Psoas muscle (tissue), 8 donors: ENCODE data around the gene RASGRF2. TPM values are rescaled to one million over a fixed set of nuclear protein-coding genes. Genes with fewer than 3 reads are reported as not detected.
A peak's percentile ranks its signal among the peaks of the same experiment; 100 is the strongest.

Experiments
- ATAC-seq, 4 donors: fragments of 200-7000 bp; cut with Tn5 transposase; one replicate each; pipeline ENCODE4 v1.9.1; 2020; ENCODE audit warnings: moderate library complexity in 3 of 4, mild to moderate bottlenecking in 2 of 4
- DNase-seq, 2 donors: peaks; one replicate each; pipeline ENCODE4 v3.0.0-alpha.2; 2020
- H3K27ac ChIP-seq: fragments of 200-600 bp; one replicate; pipeline ENCODE4 v1.8.0; 2022
- H3K27me3 ChIP-seq, 3 donors: fragments of 200-600 bp in 1 of 3; one replicate each; pipeline versions ENCODE4 v1.6.1 to v1.8.0; 2013 to 2022; ENCODE audit warnings: low read length in 2 of 3, mild to moderate bottlenecking in 2 of 3, moderate library complexity in 1 of 3; ENCODE audit not compliant: insufficient read depth in 3 of 3
- H3K36me3 ChIP-seq, 2 donors: fragments of 200-600 bp in 1 of 2; one replicate each; pipeline versions ENCODE4 v1.6.1 to v1.8.0; 2013 to 2022; ENCODE audit warnings: low read depth in 1 of 2, mild to moderate bottlenecking in 1 of 2, moderate library complexity in 1 of 2; ENCODE audit not compliant: insufficient read depth in 1 of 2
- H3K4me1 ChIP-seq: fragments of 200-600 bp; one replicate; pipeline ENCODE4 v1.8.0; 2022
- H3K4me3 ChIP-seq: fragments of 200-600 bp; one replicate; pipeline ENCODE4 v1.8.0; 2022; ENCODE audit warnings: mild to moderate bottlenecking
- H3K9me3 ChIP-seq: fragments of 200-600 bp; one replicate; pipeline ENCODE4 v1.8.0; 2022
- WGBS, 3 donors: extraction: QIAGEN DNeasy Blood & Tissue Kit; methylation state at CpG; one replicate each; pipeline versions ENCODE4 v1.1.6 to v1.1.7; 2013; 5-methylcytosine and 5-hydroxymethylcytosine counted together
- intact Hi-C, 2 donors: fragments of 100-400 bp; cut with DNase I; formaldehyde crosslinking; loops; one replicate each; pipeline versions ENCODE4 v1.11.0 to v1.14.2; 2022
- long read RNA-seq, 2 donors: library from polyadenylated mRNA; unstranded; transcript quantifications; one replicate each; pipeline ENCODE4 v2.0.0, GENCODE V29; 2021
- polyA plus RNA-seq, 3 donors: library from polyadenylated mRNA; stranded (reverse); fragments of 200-250 nt; gene quantifications; one replicate each; pipeline ENCODE4 v1.2.3, GENCODE V29; 2013
- total RNA-seq, 4 donors: library from RNA; stranded (reverse); fragmentation: NEBNext Ultra II Directional in 2 of 4; extraction: Animal tissue kit (Norgen Biotek cat#: 25700) in 2 of 4; gene quantifications; one replicate each; pipeline versions ENCODE4 v1.2.1 to v1.2.4, GENCODE V29; 2021 to 2023
- TF ChIP-seq, protein P1 (sequence below): fragments of 200-600 bp; IDR thresholded peaks from one replicate; pipeline ENCODE4 v1.8.0; 2022; ENCODE audit warnings: antibody characterized with exemption
- donor health status: healthy with polysubstance abuse.
- donor health status: DM: no; HTN: no; CAD: no; lungs with moderate emphysema.
- donor health status: Bipolar disorder and iron deficiency.
- donor health status: healthy.
- donor health status: DM: yes; HTN: yes; CAD: no.
- donor health status: DM: no; HTN: no; CAD: no.
- donor health status: DM: no; HTN: no; CAD: no.
- donor health status: DM: yes; HTN: yes; CAD: no.

Gene RASGRF2
- total RNA-seq = 1 to 10 TPM; 2.8 to 6.2 (median 5.3) TPM
- polyA plus RNA-seq = 1 to 10 TPM; 2.0 to 3.2 (median 2.2) TPM
- long read RNA-seq, donor 1, partial matches to known transcripts = 3 of 3 reads
- long read RNA-seq, donor 1, other reads (novel, unspliced or antisense) = 0 of 3 reads
- long read RNA-seq, donor 2, partial matches to known transcripts = 2 of 6 reads
- long read RNA-seq, donor 2, other reads (novel, unspliced or antisense) = 1 of 6 reads

DNA sequence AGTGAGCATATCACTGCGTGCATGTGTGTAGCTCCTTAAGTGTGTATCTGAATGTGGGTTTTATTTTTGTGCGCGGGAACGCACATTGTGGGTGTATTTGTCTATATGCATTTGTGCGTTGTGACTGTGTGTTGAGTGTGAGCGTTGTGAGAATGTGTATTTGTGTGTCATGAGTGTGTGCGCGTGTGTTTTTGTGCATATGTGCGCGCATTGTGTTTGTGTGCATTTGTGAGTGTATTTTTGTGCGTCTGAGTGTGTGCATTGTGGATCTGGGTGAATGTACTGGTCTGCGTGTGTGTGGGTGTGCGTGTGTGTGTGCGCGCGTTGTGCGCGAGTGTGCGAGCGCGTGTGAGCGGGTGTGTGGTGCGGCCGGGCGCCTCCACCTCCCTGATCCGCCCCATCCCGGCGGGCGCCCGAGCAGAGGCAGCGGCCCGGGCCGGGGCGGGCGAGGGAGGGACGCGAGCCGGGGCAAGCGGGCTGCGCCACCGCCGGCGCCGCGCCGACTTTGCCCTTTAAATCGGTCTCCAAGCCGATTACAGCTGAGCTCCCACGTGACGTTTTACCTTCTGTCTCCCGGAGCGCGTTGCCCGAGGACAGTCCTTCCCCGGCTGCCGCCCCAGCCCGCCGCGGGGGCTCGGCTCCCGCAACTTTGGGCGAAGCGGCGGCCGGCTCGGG lies at the start of gene RASGRF2:
TSS of gene RASGRF2 (plus strand) at position 596 of the 675 bp plus-strand sequence. CDS start 376 bp downstream, outside the sequence.
- no peaks in the 10 kb centered on the region for H3K36me3 ChIP-seq
- H3K27me3 ChIP-seq = peaks cover 0 to 54% (median 15%) of the 10 kb centered on the region in 3 donors
- WGBS, 3 donors = 11 to 24% (median 22%) methylated on average over 36 to 66 of the region's 66 CpGs

GRCh38 chr5:80912479-80912878 lies 47.7 kb upstream of the RASGRF2 start:
- H3K27me3 ChIP-seq = no peaks in the 10 kb centered on the region
- H3K27ac ChIP-seq = no peak overlapping the region
- H3K4me1 ChIP-seq = no peaks in the 10 kb centered on the region
- no peaks in the 10 kb centered on the region for H3K36me3 ChIP-seq
- ATAC-seq (no peak), DNase-seq (no peak)
- 95 to 99% (median 95%) methylated on average over 3 of the region's 3 CpGs for WGBS, 3 donors
- TF ChIP-seq, protein P1, sequence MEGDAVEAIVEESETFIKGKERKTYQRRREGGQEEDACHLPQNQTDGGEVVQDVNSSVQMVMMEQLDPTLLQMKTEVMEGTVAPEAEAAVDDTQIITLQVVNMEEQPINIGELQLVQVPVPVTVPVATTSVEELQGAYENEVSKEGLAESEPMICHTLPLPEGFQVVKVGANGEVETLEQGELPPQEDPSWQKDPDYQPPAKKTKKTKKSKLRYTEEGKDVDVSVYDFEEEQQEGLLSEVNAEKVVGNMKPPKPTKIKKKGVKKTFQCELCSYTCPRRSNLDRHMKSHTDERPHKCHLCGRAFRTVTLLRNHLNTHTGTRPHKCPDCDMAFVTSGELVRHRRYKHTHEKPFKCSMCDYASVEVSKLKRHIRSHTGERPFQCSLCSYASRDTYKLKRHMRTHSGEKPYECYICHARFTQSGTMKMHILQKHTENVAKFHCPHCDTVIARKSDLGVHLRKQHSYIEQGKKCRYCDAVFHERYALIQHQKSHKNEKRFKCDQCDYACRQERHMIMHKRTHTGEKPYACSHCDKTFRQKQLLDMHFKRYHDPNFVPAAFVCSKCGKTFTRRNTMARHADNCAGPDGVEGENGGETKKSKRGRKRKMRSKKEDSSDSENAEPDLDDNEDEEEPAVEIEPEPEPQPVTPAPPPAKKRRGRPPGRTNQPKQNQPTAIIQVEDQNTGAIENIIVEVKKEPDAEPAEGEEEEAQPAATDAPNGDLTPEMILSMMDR = no peak
- no peak overlapping the region for H3K4me3 ChIP-seq
- no peaks in the 10 kb centered on the region for H3K9me3 ChIP-seq
- intact Hi-C loops = no loop called here

More for the DNA sequence above, at the start of gene RASGRF2:
- H3K9me3 ChIP-seq = no peaks in the 10 kb centered on the region
- H3K4me3 ChIP-seq = peak within 1 kb of the TSS; percentile 66
- TF ChIP-seq, protein P1 = no peak
- DNase-seq (peak in 1 of 2 donors; percentile 18), ATAC-seq (peak in 2 of 4 donors; percentile 27 to 40)
- no peaks in the 10 kb centered on the region for H3K4me1 ChIP-seq
- intact Hi-C loops = no loop called here
- H3K27ac ChIP-seq = peak within 1 kb of the TSS; percentile 62

DNA sequence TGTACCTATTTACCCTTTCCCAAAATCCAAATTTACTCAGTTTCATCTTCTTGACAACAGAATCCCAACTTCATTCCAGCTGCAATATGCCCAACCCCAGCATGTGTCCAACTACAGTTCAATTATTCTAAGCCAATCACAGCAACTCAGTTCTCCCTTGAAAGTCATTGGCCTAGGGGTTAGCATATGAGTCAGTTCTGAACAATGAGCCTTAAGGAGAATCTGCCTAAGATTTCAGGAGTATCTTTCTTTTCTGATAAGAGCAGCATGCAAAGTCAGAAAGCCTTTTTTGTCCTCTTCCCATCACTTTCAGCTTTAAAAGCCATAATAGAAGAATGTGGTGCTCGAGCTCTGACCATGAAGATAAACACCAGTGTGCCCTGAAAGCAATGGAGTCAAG lies 44.4 kb upstream of the RASGRF2 start:
- Histone ChIP-seq H3K27ac (no peak overlapping the region), H3K36me3 (no peaks in the 10 kb centered on the region), H3K4me3 (no peak overlapping the region), H3K4me1 (no peaks in the 10 kb centered on the region), H3K9me3 (no peaks in the 10 kb centered on the region), H3K27me3 (no peaks in the 10 kb centered on the region)
- no peak for ATAC-seq
- 84 to 94% (median 87%) methylated on average over 1 of the region's 1 CpG for WGBS, 3 donors
- intact Hi-C loops = no loop called here
- TF ChIP-seq, protein P1 = no peak
- no peak for DNase-seq

GRCh38 chr5:80916676-80917075 lies 43.5 kb upstream of the RASGRF2 start:
- Histone ChIP-seq H3K27me3 (no peaks in the 10 kb centered on the region), H3K4me1 (no peaks in the 10 kb centered on the region), H3K9me3 (no peaks in the 10 kb centered on the region), H3K36me3 (no peaks in the 10 kb centered on the region), H3K4me3 (no peak overlapping the region), H3K27ac (no peak overlapping the region)
- TF ChIP-seq, protein P1 = no peak
- no peak for ATAC-seq
- no peak for DNase-seq
- WGBS, 3 donors = 80 to 88% (median 85%) methylated on average over 4 of the region's 4 CpGs
- intact Hi-C loops = no loop called here
